H9 (cell line): Measurements from ENCODE around the gene CENPC. TPM values are rescaled to one million over a fixed set of nuclear protein-coding genes. Genes with fewer than 3 reads are reported as not detected.
"Not testable (repeated sequence)": the region's sequence is repeated elsewhere in the genome, so short reads cannot be mapped to it uniquely, and the experiment has no call there.

Source experiments
- DNase-seq: peaks from one replicate; pipeline ENCODE4 v3.0.0-alpha.2; 2017
- H2AFZ ChIP-seq: one replicate; pipeline ENCODE4 v1.6.1; 2013; ENCODE audit warnings: mild to moderate bottlenecking, low read length, control low read depth, moderate library complexity
- H2AK5ac ChIP-seq: 2 replicates; pipeline ENCODE4 v1.6.1; 2013; ENCODE audit warnings: low read length, control low read depth, mixed read lengths; ENCODE audit not compliant: insufficient read length
- H2BK120ac ChIP-seq: one replicate; pipeline ENCODE4 v1.6.1; 2013; ENCODE audit warnings: low read depth, mild to moderate bottlenecking, low read length, control low read depth, inconsistent platforms; ENCODE audit not compliant: poor library complexity, severe bottlenecking
- H2BK12ac ChIP-seq: 2 replicates; pipeline ENCODE4 v1.6.1; 2013; ENCODE audit warnings: low read length, control low read depth, mixed read lengths, low read depth; ENCODE audit not compliant: insufficient read length
- H2BK15ac ChIP-seq: 2 replicates; pipeline ENCODE4 v1.6.1; 2013; ENCODE audit warnings: low read depth, low read length, control low read depth
- H2BK20ac ChIP-seq: one replicate; pipeline ENCODE4 v1.6.1; 2013; ENCODE audit warnings: low read depth, mild to moderate bottlenecking, low read length, control low read depth, inconsistent platforms; ENCODE audit not compliant: poor library complexity, severe bottlenecking
- H2BK5ac ChIP-seq: 2 replicates; pipeline ENCODE4 v1.6.1; 2013; ENCODE audit warnings: low read length, control low read depth, mixed read lengths; ENCODE audit not compliant: insufficient read length
- H3K14ac ChIP-seq: 2 replicates; pipeline ENCODE4 v1.6.1; 2013; ENCODE audit warnings: low read length, control low read depth; ENCODE audit not compliant: insufficient read depth
- H3K18ac ChIP-seq: 2 replicates; pipeline ENCODE4 v1.6.1; 2013; ENCODE audit warnings: low read depth, mild to moderate bottlenecking, mixed read lengths, low read length, control low read depth; ENCODE audit not compliant: insufficient read length
- H3K23ac ChIP-seq: 2 replicates; pipeline ENCODE4 v1.6.1; 2013; ENCODE audit warnings: low read length, control low read depth, mixed read lengths, low read depth; ENCODE audit not compliant: insufficient read length
- H3K23me2 ChIP-seq: 2 replicates; pipeline ENCODE4 v1.6.1; 2013; ENCODE audit warnings: low read depth, mild to moderate bottlenecking, mixed read lengths, low read length, control low read depth; ENCODE audit not compliant: insufficient read length, poor library complexity, severe bottlenecking
- H3K27ac ChIP-seq: 2 replicates; pipeline ENCODE4 v1.5.1; 2013; ENCODE audit warnings: low read length, control low read depth, mixed read lengths, low read depth; ENCODE audit not compliant: insufficient read length
- H3K27me3 ChIP-seq: 2 replicates; pipeline ENCODE4 v1.6.1; 2013; ENCODE audit warnings: low read length, control low read depth, inconsistent platforms; ENCODE audit not compliant: insufficient read depth
- H3K4ac ChIP-seq: 2 replicates; pipeline ENCODE4 v1.6.1; 2013; ENCODE audit warnings: low read depth, mild to moderate bottlenecking, control low read depth, inconsistent platforms, low read length, moderate library complexity
- H3K4me1 ChIP-seq: 2 replicates; pipeline ENCODE4 v1.6.1; 2013; ENCODE audit warnings: low read length, control low read depth, inconsistent platforms; ENCODE audit not compliant: insufficient read depth
- H3K4me2 ChIP-seq: 2 replicates; pipeline ENCODE4 v1.6.1; 2013; ENCODE audit warnings: low read length, control low read depth, mixed read lengths; ENCODE audit not compliant: insufficient read length, insufficient read depth
- H3K56ac ChIP-seq: 2 replicates; pipeline ENCODE4 v1.6.1; 2013; ENCODE audit warnings: low read depth, mild to moderate bottlenecking, mixed read lengths, low read length, control low read depth; ENCODE audit not compliant: insufficient read length
- H3K79me1 ChIP-seq: 2 replicates; pipeline ENCODE4 v1.6.1; 2013; ENCODE audit warnings: low read depth, mild to moderate bottlenecking, moderate library complexity, low read length, control low read depth, inconsistent platforms; ENCODE audit not compliant: insufficient read depth, poor library complexity, severe bottlenecking
- H3K79me2 ChIP-seq: 2 replicates; pipeline ENCODE4 v1.6.1; 2013; ENCODE audit warnings: low read length, control low read depth, inconsistent platforms; ENCODE audit not compliant: insufficient read depth
- H3K9ac ChIP-seq: 2 replicates; pipeline ENCODE4 v1.6.1; 2013; ENCODE audit warnings: low read length, control low read depth, mixed read lengths; ENCODE audit not compliant: insufficient read length; ENCODE audit errors: extremely low read depth
- H3K9me3 ChIP-seq: one replicate; pipeline ENCODE4 v1.6.1; 2013; ENCODE audit warnings: low read depth, low read length, inconsistent platforms; ENCODE audit not compliant: control insufficient read depth
- H3T11ph ChIP-seq: one replicate; pipeline ENCODE4 v1.6.1; 2013; ENCODE audit warnings: mild to moderate bottlenecking, low read length, control low read depth, inconsistent platforms
- H4K20me1 ChIP-seq: one replicate; pipeline ENCODE4 v1.6.1; 2013; ENCODE audit not compliant: control insufficient read depth, insufficient read length, insufficient read depth
- H4K5ac ChIP-seq: 2 replicates; pipeline ENCODE4 v1.6.1; 2013; ENCODE audit warnings: low read depth, mild to moderate bottlenecking, mixed read lengths, low read length, control low read depth; ENCODE audit not compliant: insufficient read length
- H4K8ac ChIP-seq: replicated peaks from 2 replicates; pipeline ENCODE4 v1.6.1; 2013; ENCODE audit warnings: low read length, control low read depth, mixed read lengths, low read depth; ENCODE audit not compliant: insufficient read length
- H4K91ac ChIP-seq: 2 replicates; pipeline ENCODE4 v1.6.1; 2013; ENCODE audit warnings: low read depth, mild to moderate bottlenecking, moderate library complexity, mixed read lengths, low read length, control low read depth; ENCODE audit not compliant: insufficient read length
- H3K27ac Mint-ChIP-seq, 3 experiments: 2 replicates in 2 of 3; 3 replicates in 1 of 3; pipeline ENCODE4 v1.8.0; 2020 to 2021; ENCODE audit warnings: mixed read lengths in 3 of 3, mild to moderate bottlenecking in 1 of 3, moderate library complexity in 1 of 3
- H3K27me3 Mint-ChIP-seq: 2 replicates; pipeline ENCODE4 v1.8.0; 2021; ENCODE audit warnings: low read depth, mild to moderate bottlenecking, moderate library complexity, mixed read lengths
- H3K36me3 Mint-ChIP-seq, 3 experiments: 2 replicates in 2 of 3; 3 replicates in 1 of 3; pipeline ENCODE4 v1.8.0; 2020 to 2021; ENCODE audit warnings: low read depth in 3 of 3, mixed read lengths in 3 of 3; ENCODE audit not compliant: insufficient read depth in 1 of 3
- H3K4me1 Mint-ChIP-seq, 2 experiments: 2 replicates each; pipeline ENCODE4 v1.8.0; 2020; ENCODE audit warnings: mixed read lengths in 2 of 2
- H3K4me3 Mint-ChIP-seq, 2 experiments: 2 replicates in 1 of 2; 3 replicates in 1 of 2; pipeline ENCODE4 v1.8.0; 2020 to 2021; ENCODE audit warnings: mild to moderate bottlenecking in 2 of 2, mixed read lengths in 2 of 2, moderate library complexity in 1 of 2
- H3K9me3 Mint-ChIP-seq, 2 experiments: 2 replicates in 1 of 2; 3 replicates in 1 of 2; pipeline ENCODE4 v1.8.0; 2020; ENCODE audit warnings: mild to moderate bottlenecking in 2 of 2, mixed read lengths in 2 of 2, moderate library complexity in 1 of 2
- WGBS: extraction: QIAGEN DNeasy Blood & Tissue Kit; methylation state at CpG from one replicate; pipeline ENCODE4 v1.1.7; 2013; ENCODE audit warnings: missing lambda C conversion rate, low lambda C conversion rate, mixed read lengths; ENCODE audit not compliant: insufficient read length; ENCODE audit errors: extremely low coverage; 5-methylcytosine and 5-hydroxymethylcytosine counted together
- total RNA-seq: library from RNA; stranded (reverse); gene quantifications from 2 replicates; pipeline ENCODE4 v1.2.1, GENCODE V29; 2021
- TF ChIP-seq, protein P1 (sequence below): fragments of 200-600 bp; sonication (generic); conservative IDR thresholded peaks from 3 replicates; pipeline ENCODE4 v1.8.0; 2021; ENCODE audit warnings: antibody characterized with exemption, mild to moderate bottlenecking

The CENPC gene
- total RNA-seq, 1 experiment from 2014 or later: 18.8 TPM

DNA sequence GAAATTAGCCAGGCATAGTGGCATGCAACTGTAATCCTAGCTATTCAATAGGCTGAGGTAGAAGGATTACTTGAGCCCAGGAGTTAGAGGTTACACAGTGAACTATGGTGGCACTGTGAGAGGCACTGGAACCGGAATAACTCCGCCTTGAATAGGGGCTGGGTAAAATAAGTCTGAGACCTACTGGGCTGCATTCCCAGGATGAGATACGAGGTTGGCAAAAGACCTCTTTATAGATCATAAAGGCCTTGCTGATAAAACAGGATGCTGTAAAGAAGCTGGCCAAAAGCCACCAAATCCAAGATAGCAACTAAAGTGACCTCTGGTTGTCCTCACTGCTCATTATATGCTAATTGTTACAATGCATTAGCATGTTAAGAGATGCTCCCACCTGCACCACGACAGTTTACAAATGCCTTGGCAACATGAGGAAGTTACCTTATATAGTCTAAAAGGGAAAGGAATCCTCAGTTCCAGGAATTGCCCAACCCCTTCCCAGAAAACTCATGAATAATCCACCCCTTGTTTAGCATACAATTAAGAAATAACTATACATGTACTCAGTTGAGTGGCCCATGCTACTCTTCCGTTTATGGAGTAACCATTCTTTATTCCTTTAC, 88.6 kb downstream of the CENPC start:
- H2BK20ac ChIP-seq: no peak overlapping the region
- H3K4me1 ChIP-seq: no peaks in the 10 kb centered on the region
- H3K79me2 ChIP-seq: no peaks in the 10 kb centered on the region
- H2BK5ac ChIP-seq: no peak overlapping the region
- no peaks in the 10 kb centered on the region for H3K23me2 ChIP-seq
- Mint-ChIP-seq H3K27ac (no peak overlapping the region; a peak in 1 of 7 replicates), H3K27me3 (no peaks in the 10 kb centered on the region), H3K9me3 (peaks cover 7% of the 10 kb centered on the region in 2 experiments; a peak in 4 of 5 replicates), H3K4me1 (peaks cover 2 to 9% of the 10 kb centered on the region in 2 experiments), H3K36me3 (peaks cover 14 to 19% (median 16%) of the 10 kb centered on the region in 3 experiments; a peak in 6 of 7 replicates), H3K4me3 (no peak overlapping the region)
- H3K27ac ChIP-seq: no peak overlapping the region
- no peak overlapping the region for H3K56ac ChIP-seq
- no peak overlapping the region for H3K4ac ChIP-seq
- H3K9me3 ChIP-seq: no peaks in the 10 kb centered on the region
- H3K4me2 ChIP-seq: no peak overlapping the region
- no peaks in the 10 kb centered on the region for H4K20me1 ChIP-seq
- H3K23ac ChIP-seq: no peak overlapping the region
- H2BK12ac ChIP-seq: no peak overlapping the region
- no peaks in the 10 kb centered on the region for H3K27me3 ChIP-seq
- no peak overlapping the region for H2AFZ ChIP-seq
- no peaks in the 10 kb centered on the region for H3K79me1 ChIP-seq
- no CpG with 5 or more reads among the region's 5 CpGs for WGBS
- no peak overlapping the region for H4K5ac ChIP-seq
- no peak overlapping the region for H3K14ac ChIP-seq
- H2BK120ac ChIP-seq: no peak overlapping the region
- H3K9ac ChIP-seq: no peak overlapping the region
- no peak overlapping the region for H2AK5ac ChIP-seq
- no peak overlapping the region for H3T11ph ChIP-seq
- no peak overlapping the region for H4K91ac ChIP-seq
- DNase-seq: no peak
- TF ChIP-seq, protein P1, sequence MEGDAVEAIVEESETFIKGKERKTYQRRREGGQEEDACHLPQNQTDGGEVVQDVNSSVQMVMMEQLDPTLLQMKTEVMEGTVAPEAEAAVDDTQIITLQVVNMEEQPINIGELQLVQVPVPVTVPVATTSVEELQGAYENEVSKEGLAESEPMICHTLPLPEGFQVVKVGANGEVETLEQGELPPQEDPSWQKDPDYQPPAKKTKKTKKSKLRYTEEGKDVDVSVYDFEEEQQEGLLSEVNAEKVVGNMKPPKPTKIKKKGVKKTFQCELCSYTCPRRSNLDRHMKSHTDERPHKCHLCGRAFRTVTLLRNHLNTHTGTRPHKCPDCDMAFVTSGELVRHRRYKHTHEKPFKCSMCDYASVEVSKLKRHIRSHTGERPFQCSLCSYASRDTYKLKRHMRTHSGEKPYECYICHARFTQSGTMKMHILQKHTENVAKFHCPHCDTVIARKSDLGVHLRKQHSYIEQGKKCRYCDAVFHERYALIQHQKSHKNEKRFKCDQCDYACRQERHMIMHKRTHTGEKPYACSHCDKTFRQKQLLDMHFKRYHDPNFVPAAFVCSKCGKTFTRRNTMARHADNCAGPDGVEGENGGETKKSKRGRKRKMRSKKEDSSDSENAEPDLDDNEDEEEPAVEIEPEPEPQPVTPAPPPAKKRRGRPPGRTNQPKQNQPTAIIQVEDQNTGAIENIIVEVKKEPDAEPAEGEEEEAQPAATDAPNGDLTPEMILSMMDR: no peak
- no peak overlapping the region for H2BK15ac ChIP-seq
- no peak overlapping the region for H3K18ac ChIP-seq
- no peak overlapping the region for H4K8ac ChIP-seq

DNA sequence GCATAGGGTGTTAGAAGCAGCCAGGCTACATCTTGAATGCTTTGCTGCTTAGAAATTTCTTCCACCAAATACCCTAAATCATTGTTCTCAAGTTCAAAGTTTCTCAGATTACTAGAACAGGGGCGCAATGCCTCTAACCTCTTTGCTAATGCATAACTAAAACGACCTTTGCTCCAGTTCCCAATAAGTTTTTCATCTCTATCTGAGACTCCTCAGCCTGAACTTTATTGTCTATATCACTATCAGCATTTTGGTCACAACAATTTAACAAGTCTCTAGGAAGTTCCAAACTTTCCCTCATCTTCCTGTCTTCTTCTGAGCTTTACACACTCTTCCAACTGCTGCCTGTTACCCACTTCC, 92.5 kb downstream of the CENPC start:
- H4K8ac ChIP-seq, H4K5ac ChIP-seq, H4K20me1 ChIP-seq, H3T11ph ChIP-seq, H3K4me3 Mint-ChIP-seq, H4K91ac ChIP-seq, H2BK15ac ChIP-seq, H3K9ac ChIP-seq, H2BK120ac ChIP-seq, H3K4ac ChIP-seq, H3K79me2 ChIP-seq, DNase-seq, H3K4me1 Mint-ChIP-seq, H3K56ac ChIP-seq, H3K23ac ChIP-seq, H2AK5ac ChIP-seq, H3K27ac Mint-ChIP-seq, H2BK20ac ChIP-seq, H3K23me2 ChIP-seq, H3K18ac ChIP-seq, H2BK5ac ChIP-seq, H2AFZ ChIP-seq, H3K79me1 ChIP-seq, H3K27ac ChIP-seq, H3K4me1 ChIP-seq, H3K4me2 ChIP-seq, H3K9me3 ChIP-seq, H2BK12ac ChIP-seq, H3K27me3 Mint-ChIP-seq, H3K27me3 ChIP-seq, H3K9me3 Mint-ChIP-seq, H3K14ac ChIP-seq: not testable (repeated sequence)
- no CpG with 5 or more reads among the region's 2 CpGs for WGBS
- peaks cover 8 to 23% (median 15%) of the 10 kb centered on the region in 3 experiments; a peak in 6 of 7 replicates for H3K36me3 Mint-ChIP-seq
